HEK293 (cell line): ENCODE measurements around the gene ATP8A2.

Experiments
- ZNF239 ChIP-seq: fragments of 450-650 bp; formaldehyde crosslinking; IDR thresholded peaks from 2 replicates; pipeline ENCODE4 v1.5.1; 2016; ENCODE audit warnings: missing biosample characterization, missing genetic modification characterization
- ZNF274 ChIP-seq, 2 experiments: fragments of 200-500 bp in 1 of 2; fragments of 450-650 bp in 1 of 2; sonication (Bioruptor generic) in 1 of 2; formaldehyde crosslinking in 1 of 2; IDR thresholded peaks; 2 replicates each; pipeline versions ENCODE4 v1.5.1 to v1.6.1; 2014 to 2016; ENCODE audit warnings: borderline replicate concordance in 1 of 2, inconsistent platforms in 1 of 2, low read length in 1 of 2, missing biosample characterization in 1 of 2, missing genetic modification characterization in 1 of 2
- TF ChIP-seq, protein P1 (sequence below): fragments of 450-650 bp; formaldehyde crosslinking; IDR thresholded peaks from 2 replicates; pipeline ENCODE4 v1.5.1; 2016; ENCODE audit warnings: missing biosample characterization, missing genetic modification characterization
- TF ChIP-seq, protein P2 (sequence below): fragments of 450-650 bp; formaldehyde crosslinking; IDR thresholded peaks from 2 replicates; pipeline ENCODE4 v1.5.1; 2017; ENCODE audit warnings: missing biosample characterization, mild to moderate bottlenecking, missing genetic modification characterization, moderate library complexity

DNA sequence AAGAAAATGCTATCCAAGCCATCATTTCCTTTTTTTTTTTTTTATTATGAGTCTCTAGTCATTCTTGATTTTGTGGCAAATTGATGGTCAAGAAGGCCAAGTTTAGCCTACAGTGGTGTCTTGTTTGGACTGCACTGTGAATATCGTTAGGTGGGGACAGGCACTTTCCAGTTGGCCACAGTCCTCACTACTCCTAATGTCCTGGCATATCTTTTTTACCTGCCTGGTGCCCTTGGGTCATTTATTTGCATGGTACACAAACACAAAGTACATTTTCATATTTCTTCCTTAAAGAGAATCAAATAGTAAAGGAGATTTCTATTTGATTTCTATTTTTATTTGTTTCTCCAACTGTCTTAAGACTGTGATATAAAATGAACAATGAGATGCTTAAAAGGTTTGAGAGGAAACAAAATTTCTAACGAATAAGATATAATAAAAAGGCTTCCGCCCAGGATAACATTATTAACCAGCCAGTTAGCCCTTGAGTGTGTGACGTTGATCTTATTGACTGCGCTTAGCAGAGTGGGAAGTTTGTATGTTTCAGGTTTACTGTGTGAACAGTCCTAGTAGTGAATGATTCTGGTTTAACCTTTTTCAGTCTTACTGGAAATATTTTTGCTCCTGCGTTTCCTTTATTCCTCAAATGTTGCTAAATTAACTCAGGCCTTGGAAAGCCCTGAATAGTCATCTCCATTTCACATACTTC is 312.0 kb downstream of the ATP8A2 start:
- TF ChIP-seq, protein P1, sequence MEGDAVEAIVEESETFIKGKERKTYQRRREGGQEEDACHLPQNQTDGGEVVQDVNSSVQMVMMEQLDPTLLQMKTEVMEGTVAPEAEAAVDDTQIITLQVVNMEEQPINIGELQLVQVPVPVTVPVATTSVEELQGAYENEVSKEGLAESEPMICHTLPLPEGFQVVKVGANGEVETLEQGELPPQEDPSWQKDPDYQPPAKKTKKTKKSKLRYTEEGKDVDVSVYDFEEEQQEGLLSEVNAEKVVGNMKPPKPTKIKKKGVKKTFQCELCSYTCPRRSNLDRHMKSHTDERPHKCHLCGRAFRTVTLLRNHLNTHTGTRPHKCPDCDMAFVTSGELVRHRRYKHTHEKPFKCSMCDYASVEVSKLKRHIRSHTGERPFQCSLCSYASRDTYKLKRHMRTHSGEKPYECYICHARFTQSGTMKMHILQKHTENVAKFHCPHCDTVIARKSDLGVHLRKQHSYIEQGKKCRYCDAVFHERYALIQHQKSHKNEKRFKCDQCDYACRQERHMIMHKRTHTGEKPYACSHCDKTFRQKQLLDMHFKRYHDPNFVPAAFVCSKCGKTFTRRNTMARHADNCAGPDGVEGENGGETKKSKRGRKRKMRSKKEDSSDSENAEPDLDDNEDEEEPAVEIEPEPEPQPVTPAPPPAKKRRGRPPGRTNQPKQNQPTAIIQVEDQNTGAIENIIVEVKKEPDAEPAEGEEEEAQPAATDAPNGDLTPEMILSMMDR, result no peak
- TF ChIP-seq ZNF274 (IDR thresholded peaks at IDR 0.05; ENCODE audit: low read length), result no peak
- no peak for TF ChIP-seq ZNF274 (tag by site-specific recombination; IDR thresholded peaks at IDR 0.05; ENCODE audit: borderline replicate concordance)
- TF ChIP-seq, protein P2, sequence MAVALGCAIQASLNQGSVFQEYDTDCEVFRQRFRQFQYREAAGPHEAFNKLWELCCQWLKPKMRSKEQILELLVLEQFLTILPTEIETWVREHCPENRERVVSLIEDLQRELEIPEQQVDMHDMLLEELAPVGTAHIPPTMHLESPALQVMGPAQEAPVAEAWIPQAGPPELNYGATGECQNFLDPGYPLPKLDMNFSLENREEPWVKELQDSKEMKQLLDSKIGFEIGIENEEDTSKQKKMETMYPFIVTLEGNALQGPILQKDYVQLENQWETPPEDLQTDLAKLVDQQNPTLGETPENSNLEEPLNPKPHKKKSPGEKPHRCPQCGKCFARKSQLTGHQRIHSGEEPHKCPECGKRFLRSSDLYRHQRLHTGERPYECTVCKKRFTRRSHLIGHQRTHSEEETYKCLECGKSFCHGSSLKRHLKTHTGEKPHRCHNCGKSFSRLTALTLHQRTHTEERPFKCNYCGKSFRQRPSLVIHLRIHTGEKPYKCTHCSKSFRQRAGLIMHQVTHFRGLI (tag by site-specific recombination), result no peak
- TF ChIP-seq ZNF239, result no peak
